Measurements from ENCODE around the gene TTYH3.

Gene TTYH3

DNA sequence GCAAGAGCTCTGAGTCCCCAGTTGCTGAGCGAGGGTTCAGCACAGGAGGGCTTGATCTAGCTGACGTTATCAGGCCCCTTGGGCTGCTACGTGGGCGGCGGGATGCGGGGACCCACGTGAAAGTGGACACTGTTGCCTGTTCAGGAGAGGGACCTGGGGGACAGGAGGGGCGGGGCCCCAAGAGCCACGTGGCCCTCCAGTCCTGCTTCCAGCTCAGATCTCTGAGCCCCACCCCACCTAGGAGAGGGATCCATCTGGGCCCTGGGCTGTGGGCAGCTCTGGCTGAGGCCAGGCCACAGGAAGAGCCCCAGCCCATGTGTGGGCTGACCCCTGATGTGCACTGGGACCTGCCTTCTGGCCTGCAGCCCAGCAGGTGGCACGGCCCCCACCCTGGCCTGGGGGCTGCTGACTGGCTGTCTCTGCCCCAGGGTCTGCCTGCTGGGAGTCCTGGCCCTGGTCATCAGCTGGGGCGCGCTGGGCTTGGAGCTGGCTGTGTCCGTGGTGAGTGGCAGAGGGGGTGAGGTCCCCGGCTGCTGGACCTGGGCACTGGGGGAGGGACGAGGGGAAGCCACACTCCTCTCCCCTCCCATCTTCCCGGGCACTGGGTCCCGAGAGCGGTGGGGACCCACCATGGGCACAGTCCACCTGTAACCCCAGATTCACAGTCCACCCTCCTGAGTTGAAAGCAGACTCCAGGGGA lies 17.5 kb downstream of the TTYH3 start:
- no peak for DNase-seq (ENCODE audit: low read depth)

DNA sequence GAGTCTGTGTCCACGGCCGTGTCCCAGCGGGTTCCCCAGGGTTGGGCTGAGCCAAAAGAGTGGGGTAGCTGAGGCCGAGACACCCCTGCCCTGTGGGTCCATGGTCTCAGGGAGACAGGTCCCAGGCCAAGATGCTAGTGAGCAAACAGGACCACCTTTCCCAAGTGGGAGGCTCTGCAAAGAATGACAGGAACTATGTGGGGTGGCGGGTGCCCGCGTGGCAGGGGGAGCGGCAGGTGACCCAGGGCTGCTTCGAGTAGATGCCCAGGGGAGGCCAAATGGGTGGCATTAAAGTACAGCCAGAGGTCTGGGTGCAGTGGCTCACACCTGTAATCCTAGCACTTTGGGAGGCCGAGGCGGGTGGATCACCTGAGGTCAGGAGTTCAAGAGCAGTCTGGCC lies 18.2 kb downstream of the TTYH3 start:
- no peak for DNase-seq (ENCODE audit: low read depth)

- DNase-seq (ENCODE audit: low read depth) = no peak
Observed at GRCh38 chr7:2650451-2650850, 18.7 kb downstream of the TTYH3 start.

DNA sequence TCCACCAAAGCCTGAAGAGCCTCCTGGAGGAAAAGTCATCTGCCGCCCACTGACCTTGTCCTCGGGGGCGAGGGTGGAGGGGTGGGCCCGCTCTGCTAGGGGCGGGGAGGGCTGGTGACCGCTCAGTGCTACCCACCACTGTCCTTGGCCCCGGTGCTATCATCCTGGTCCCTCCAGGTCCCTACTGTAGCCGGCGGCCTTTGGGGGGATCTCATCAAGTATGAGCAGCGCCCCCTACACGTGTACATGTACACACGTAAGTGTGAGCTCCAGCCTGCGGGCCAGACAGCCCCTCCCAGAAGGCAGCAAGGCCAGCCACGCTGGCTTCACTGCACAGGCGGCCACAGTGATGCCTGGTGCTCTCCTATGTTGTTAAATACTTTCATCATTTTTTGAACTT lies 19.6 kb downstream of the TTYH3 start:
- no peak for DNase-seq (ENCODE audit: low read depth)

GRCh38 chr7:2651847-2652735 lies 20.3 kb downstream of the TTYH3 start:
- DNase-seq (ENCODE audit: low read depth) = no peak

DNA sequence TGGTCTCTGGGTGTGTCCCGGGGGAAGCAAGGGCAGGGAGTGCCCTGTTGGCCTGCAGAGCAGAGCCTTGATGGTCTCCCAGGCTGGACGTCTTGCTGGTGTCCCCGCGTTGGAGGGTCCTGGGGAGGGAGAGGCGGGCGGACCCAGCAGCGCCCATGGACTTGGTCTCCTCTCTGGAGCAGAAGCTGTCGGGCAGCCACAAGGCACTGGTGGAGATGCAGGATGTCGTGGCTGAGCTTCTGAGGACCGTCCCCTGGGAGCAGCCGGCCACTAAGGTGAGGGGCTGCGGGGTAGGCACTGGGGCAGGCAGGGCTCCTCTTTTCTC lies 20.9 kb downstream of the TTYH3 start:
- DNase-seq (ENCODE audit: low read depth) = no peak

GRCh38 chr7:2654059-2654458 lies 22.3 kb downstream of the TTYH3 start:
- no peak for DNase-seq (ENCODE audit: low read depth)

GRCh38 chr7:2655870-2656614 lies 24.3 kb downstream of the TTYH3 start:
- no peak for DNase-seq (ENCODE audit: low read depth)

DNA sequence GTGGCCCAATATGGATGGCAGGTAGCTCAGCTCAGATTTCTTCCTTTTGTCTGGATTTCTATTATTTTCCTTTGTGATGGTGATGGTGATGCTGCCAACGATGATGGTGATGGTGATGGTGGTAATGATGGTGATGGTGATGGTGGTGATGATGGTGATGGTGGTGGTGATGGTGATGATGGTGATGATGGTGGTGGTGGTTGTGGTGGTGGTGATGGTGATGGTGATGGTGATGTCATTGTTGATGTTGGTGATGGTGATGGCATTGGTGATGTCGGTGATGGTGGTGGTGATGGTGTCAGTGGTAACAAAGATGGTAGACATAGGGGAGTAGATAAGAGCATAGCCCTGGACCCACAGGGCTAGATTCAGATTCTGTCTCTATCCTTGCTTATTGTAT lies 25.4 kb downstream of the TTYH3 start:
- DNase-seq (ENCODE audit: low read depth) = no peak

DNA sequence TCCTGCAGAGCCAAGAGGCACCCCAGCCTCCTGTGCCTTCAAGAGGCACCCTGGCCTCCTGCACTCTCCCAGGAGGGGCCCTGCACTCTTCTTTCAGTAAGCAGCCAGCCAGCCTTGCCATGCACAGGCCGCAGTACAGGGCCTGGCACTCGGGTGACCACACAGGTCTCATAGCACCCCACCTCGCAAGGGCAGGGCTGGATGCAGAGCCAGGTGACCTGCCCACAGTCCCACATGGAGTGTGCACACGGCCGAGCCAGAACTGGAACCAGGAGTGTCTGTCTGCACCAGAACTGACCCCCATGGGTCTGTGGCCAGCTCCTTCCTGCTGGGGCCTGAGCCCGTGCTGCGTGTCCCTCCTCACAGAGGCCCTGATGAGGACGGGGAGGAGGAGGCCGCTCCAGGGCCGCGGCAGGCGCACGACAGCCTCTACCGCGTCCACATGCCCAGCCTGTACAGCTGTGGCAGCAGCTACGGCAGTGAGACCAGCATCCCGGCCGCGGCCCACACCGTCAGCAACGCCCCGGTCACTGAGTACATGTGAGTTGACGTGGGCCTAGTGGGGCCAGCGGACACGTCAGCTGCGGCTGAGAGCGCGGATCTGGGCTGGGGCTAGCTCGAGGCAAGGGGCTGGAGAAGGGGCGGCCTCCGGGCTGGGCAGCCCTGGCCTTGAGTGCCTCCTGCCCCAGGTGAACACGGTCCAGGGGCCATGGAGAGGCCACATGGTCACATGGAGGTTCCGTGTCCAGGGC lies 26.3 kb downstream of the TTYH3 start:
- DNase-seq (ENCODE audit: low read depth) = no peak

GRCh38 chr7:2658941-2659340 lies 27.2 kb downstream of the TTYH3 start:
- no peak for DNase-seq (ENCODE audit: low read depth)

GRCh38 chr7:2659556-2660358 lies 28.0 kb downstream of the TTYH3 start:
- no peak for DNase-seq (ENCODE audit: low read depth)

DNA sequence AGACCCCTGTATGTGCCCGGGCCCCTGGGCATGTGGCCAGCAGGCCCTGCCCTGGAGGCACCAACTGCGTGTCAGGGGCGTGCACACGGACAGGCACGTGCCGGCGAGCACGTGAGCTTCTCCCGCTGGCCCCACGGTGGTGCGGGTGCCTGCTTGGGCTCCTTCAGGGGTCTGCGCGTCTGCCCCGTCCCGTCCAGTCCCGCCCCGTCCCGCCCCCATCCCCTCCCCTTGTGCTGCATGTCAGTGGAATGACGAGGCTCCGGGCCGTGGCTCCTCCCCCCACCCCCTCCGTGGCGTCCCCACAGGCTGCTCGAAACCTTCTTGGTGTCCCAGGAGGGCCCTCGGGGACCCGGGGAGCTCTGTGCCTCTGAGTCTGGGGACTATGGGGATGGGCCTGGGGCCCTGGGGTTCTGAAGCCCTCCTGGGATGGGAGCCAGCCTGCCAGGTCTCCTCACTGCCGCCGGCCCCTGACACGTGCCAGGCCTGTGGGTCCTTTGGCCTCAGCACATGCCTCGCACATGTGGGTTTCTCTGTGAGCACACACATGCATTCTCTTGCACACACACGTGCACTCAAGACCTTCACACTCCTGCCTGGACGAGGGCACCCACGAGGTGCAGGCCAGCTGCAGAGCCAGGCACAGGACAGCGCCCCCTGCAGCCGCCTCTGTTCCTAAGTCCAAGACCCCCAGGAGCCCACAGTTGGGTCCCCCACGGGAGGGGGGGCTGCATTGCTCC lies 28.7 kb downstream of the TTYH3 start:
- no peak for DNase-seq (ENCODE audit: low read depth)

- DNase-seq (ENCODE audit: low read depth) = no peak
Observed at GRCh38 chr7:2661096-2661449, 29.3 kb downstream of the TTYH3 start.

- no peak for DNase-seq (ENCODE audit: low read depth)
Observed at GRCh38 chr7:2661602-2662272, 30.0 kb downstream of the TTYH3 start.

GRCh38 chr7:2662273-2663120 lies 30.7 kb downstream of the TTYH3 start:
- no peak for DNase-seq (ENCODE audit: low read depth)

- DNase-seq (ENCODE audit: low read depth) = no peak
Observed at GRCh38 chr7:2663121-2663886, 31.5 kb downstream of the TTYH3 start.

- no peak for DNase-seq (ENCODE audit: low read depth)
Observed at GRCh38 chr7:2663960-2664359, 32.2 kb downstream of the TTYH3 start.

Data from stimulated activated CD8-positive, alpha-beta memory T cell treated with anti-CD3 and anti-CD28 coated beads, Interleukin-7, amount 100 ng/mL, for 24 hours (primary cell).